HepG2 (cell line): Measurements from ENCODE around the gene HSF4. TPM values are rescaled to one million over a fixed set of nuclear protein-coding genes. Genes with fewer than 3 reads are reported as not detected.

Experiments
- BRF2 ChIP-seq: sonication (generic); formaldehyde crosslinking; IDR thresholded peaks from 2 replicates; pipeline ENCODE4 v1.8.1; 2022; ENCODE audit warnings: mild to moderate bottlenecking, missing genetic modification reagents
- CREB1 ChIP-seq, 2 experiments: fragments of 450-650 bp in 1 of 2; IDR thresholded peaks; 2 replicates each; pipeline ENCODE4 v1.6.1; 2016 to 2017; ENCODE audit warnings: control low read depth in 1 of 2, mild to moderate bottlenecking in 1 of 2, missing compliant biosample characterization in 1 of 2, missing genetic modification characterization in 1 of 2
- DBP ChIP-seq: sonication (generic); formaldehyde crosslinking; IDR thresholded peaks from 2 replicates; pipeline ENCODE4 v1.4.0; 2020; ENCODE audit warnings: missing genetic modification reagents; ENCODE audit errors: not compliant biosample characterization
- DR1 ChIP-seq: sonication (generic); formaldehyde crosslinking; IDR thresholded peaks from 2 replicates; pipeline ENCODE4 v1.8.0; 2021; ENCODE audit warnings: mild to moderate bottlenecking, missing genetic modification reagents, inconsistent platforms
- FOXA3 ChIP-seq: IDR thresholded peaks from 2 replicates; pipeline ENCODE4 v1.6.1; 2016; ENCODE audit warnings: missing genetic modification reagents, missing compliant biosample characterization
- FOXP1 ChIP-seq, 2 experiments: fragments of 450-650 bp in 1 of 2; IDR thresholded peaks; 2 replicates each; pipeline ENCODE4 v1.6.1; 2017 to 2018; ENCODE audit warnings: antibody characterized with exemption in 1 of 2
- KAT7 ChIP-seq: IDR thresholded peaks from 2 replicates; pipeline ENCODE4 v1.6.1; 2018; ENCODE audit warnings: borderline replicate concordance, missing compliant biosample characterization
- MBD4 ChIP-seq: IDR thresholded peaks from 2 replicates; pipeline ENCODE4 v1.6.1; 2012; ENCODE audit warnings: low read length, inconsistent platforms, borderline replicate concordance
- MXI1 ChIP-seq: IDR thresholded peaks from 3 replicates; pipeline ENCODE4 v1.6.1; 2012; ENCODE audit warnings: low read depth, low read length, inconsistent platforms, borderline replicate concordance
- NCOA2 ChIP-seq: sonication (generic); formaldehyde crosslinking; IDR thresholded peaks from 2 replicates; pipeline ENCODE4 v1.8.0; 2022; ENCODE audit warnings: inconsistent platforms
- NFRKB ChIP-seq: fragments of 450-650 bp; IDR thresholded peaks from 2 replicates; pipeline ENCODE4 v1.6.1; 2017
- SIN3B ChIP-seq: fragments of 150-350 bp; IDR thresholded peaks from 2 replicates; pipeline ENCODE4 v1.6.1; 2014; ENCODE audit warnings: low read length
- TAF15 ChIP-seq: fragments of 200-400 bp; formaldehyde crosslinking; IDR thresholded peaks from one replicate; pipeline ENCODE4 v1.6.1; 2018; ENCODE audit warnings: mild to moderate bottlenecking, low read depth, low read length; ENCODE audit not compliant: poor library complexity, severe bottlenecking
- ZBTB7A ChIP-seq: sonication (generic); formaldehyde crosslinking; IDR thresholded peaks from 2 replicates; pipeline ENCODE4 v1.8.0; 2022; ENCODE audit warnings: mild to moderate bottlenecking, missing genetic modification reagents
- ZBTB7B ChIP-seq: sonication (generic); formaldehyde crosslinking; IDR thresholded peaks from 2 replicates; pipeline ENCODE4 v1.4.0; 2020; ENCODE audit warnings: missing genetic modification reagents
- ZNF253 ChIP-seq: sonication (generic); formaldehyde crosslinking; IDR thresholded peaks from 2 replicates; pipeline ENCODE4 v1.8.0; 2022; ENCODE audit warnings: mild to moderate bottlenecking, missing genetic modification reagents, borderline replicate concordance
- ZNF335 ChIP-seq: sonication (generic); formaldehyde crosslinking; IDR thresholded peaks from 2 replicates; pipeline ENCODE4 v1.4.0; 2020; ENCODE audit warnings: missing genetic modification reagents
- ZNF562 ChIP-seq: sonication (generic); formaldehyde crosslinking; IDR thresholded peaks from 2 replicates; pipeline ENCODE4 v1.8.0; 2022; ENCODE audit warnings: missing genetic modification reagents, borderline replicate concordance
- ZNF841 ChIP-seq: sonication (generic); formaldehyde crosslinking; IDR thresholded peaks from 2 replicates; pipeline ENCODE4 v1.8.1; 2023; ENCODE audit warnings: missing genetic modification reagents, borderline replicate concordance
- polyA plus RNA-seq, 8 experiments: library from polyadenylated mRNA; depleted of rRNA in 3 of 8; stranded (reverse) in 7 of 8; unstranded in 1 of 8; fragments of >200 nt; fragmentation: Illumina TruSeq in 4 of 8; extraction: Trizol in 4 of 8; gene quantifications; 2 replicates each; pipeline versions ENCODE4 v1.2.1 to v1.2.3, GENCODE V29; 2011 to 2016; ENCODE audit warnings: low read depth in 4 of 8, missing spikeins in 1 of 8, mixed read lengths in 1 of 8; ENCODE audit not compliant: insufficient read depth in 1 of 8
- total RNA-seq, 5 experiments: library from RNA; depleted of rRNA; stranded (reverse); fragments of >200 nt; fragmentation: Illumina TruSeq; extraction: Trizol; gene quantifications; 2 replicates each; pipeline ENCODE4 v1.2.3, GENCODE V29; 2016; ENCODE audit warnings: low read depth in 1 of 5
- TF ChIP-seq, protein P1 (sequence below): sonication (generic); formaldehyde crosslinking; IDR thresholded peaks from 2 replicates; pipeline ENCODE4 v1.4.0; 2020; ENCODE audit warnings: mild to moderate bottlenecking, missing genetic modification reagents
- TF ChIP-seq, protein P2 (sequence below): IDR thresholded peaks from 2 replicates; pipeline ENCODE4 v1.6.1; 2016; ENCODE audit warnings: mild to moderate bottlenecking
- TF ChIP-seq, protein P3 (sequence below): sonication (generic); formaldehyde crosslinking; conservative IDR thresholded peaks from 2 replicates; pipeline ENCODE4 v1.8.0; 2022; ENCODE audit warnings: missing genetic modification reagents

Gene HSF4
- total and polyA plus RNA-seq, 2 of the 13 experiments (the other 11 are each of a cell fraction or from before 2014, with no cell fraction given) = 3.5 to 16.9 TPM

DNA sequence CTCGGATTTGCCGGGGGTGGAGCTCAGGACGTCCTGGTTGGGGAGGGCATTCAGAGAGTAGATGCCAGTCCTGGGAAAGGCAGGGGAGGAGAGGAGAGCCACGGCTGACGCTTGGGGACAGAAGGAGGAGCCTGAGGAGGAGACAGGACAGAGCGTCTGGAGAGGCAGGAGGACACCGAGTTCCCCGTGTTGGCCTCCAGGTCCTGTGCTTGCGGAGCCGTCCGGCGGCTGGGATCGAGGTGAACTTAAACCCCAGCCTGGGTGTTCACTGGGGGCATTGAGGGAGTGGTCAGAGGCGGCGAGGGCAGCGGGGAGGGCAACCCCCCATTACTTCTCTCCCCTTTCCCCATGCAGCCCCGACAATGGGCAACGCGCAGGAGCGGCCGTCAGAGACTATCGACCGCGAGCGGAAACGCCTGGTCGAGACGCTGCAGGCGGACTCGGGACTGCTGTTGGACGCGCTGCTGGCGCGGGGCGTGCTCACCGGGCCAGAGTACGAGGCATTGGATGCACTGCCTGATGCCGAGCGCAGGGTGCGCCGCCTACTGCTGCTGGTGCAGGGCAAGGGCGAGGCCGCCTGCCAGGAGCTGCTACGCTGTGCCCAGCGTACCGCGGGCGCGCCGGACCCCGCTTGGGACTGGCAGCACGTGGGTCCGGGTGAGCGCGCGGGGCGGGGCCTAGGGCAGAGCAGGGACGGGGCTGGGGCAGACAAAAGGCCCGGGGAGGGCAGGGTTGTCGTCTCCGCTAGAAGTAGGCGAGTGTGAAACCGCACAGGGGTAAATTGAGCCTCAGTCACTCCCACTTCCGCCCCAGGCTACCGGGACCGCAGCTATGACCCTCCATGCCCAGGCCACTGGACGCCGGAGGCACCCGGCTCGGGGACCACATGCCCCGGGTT, 9.5 kb downstream of the HSF4 start (continued):
- TF ChIP-seq DBP (CRISPR knock-in tag) = no peak
- TF ChIP-seq, protein P1, sequence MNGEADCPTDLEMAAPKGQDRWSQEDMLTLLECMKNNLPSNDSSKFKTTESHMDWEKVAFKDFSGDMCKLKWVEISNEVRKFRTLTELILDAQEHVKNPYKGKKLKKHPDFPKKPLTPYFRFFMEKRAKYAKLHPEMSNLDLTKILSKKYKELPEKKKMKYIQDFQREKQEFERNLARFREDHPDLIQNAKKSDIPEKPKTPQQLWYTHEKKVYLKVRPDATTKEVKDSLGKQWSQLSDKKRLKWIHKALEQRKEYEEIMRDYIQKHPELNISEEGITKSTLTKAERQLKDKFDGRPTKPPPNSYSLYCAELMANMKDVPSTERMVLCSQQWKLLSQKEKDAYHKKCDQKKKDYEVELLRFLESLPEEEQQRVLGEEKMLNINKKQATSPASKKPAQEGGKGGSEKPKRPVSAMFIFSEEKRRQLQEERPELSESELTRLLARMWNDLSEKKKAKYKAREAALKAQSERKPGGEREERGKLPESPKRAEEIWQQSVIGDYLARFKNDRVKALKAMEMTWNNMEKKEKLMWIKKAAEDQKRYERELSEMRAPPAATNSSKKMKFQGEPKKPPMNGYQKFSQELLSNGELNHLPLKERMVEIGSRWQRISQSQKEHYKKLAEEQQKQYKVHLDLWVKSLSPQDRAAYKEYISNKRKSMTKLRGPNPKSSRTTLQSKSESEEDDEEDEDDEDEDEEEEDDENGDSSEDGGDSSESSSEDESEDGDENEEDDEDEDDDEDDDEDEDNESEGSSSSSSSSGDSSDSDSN (CRISPR knock-in tag) = peak; percentile 99
- no peak for TF ChIP-seq FOXP1 (IDR thresholded peaks at IDR 0.05)
- TF ChIP-seq FOXP1 (CRISPR knock-in tag; IDR thresholded peaks at IDR 0.05) = no peak; the same call in 1 of the 2 replicates
- TF ChIP-seq DR1 (CRISPR knock-in tag) = no peak
- peak; percentile 47; the same call in 1 of the 2 replicates for TF ChIP-seq CREB1 (IDR thresholded peaks at IDR 0.05)
- TF ChIP-seq CREB1 (CRISPR knock-in tag; IDR thresholded peaks at IDR 0.05) = no peak
- TF ChIP-seq MXI1 = peak; percentile 85; the same call in 1 of the 3 replicates
- TF ChIP-seq NFRKB = no peak
- peak; percentile 53; the same call in 1 of the 2 replicates for TF ChIP-seq KAT7
- no peak for TF ChIP-seq SIN3B
- TF ChIP-seq FOXA3 = peak; percentile 72
- peak; percentile 92 for TF ChIP-seq TAF15
- TF ChIP-seq MBD4 = no peak
- TF ChIP-seq ZNF562 = no peak
- peak; percentile 84; the same call in 1 of the 2 replicates for TF ChIP-seq ZNF335 (CRISPR knock-in tag)
- TF ChIP-seq, protein P2, sequence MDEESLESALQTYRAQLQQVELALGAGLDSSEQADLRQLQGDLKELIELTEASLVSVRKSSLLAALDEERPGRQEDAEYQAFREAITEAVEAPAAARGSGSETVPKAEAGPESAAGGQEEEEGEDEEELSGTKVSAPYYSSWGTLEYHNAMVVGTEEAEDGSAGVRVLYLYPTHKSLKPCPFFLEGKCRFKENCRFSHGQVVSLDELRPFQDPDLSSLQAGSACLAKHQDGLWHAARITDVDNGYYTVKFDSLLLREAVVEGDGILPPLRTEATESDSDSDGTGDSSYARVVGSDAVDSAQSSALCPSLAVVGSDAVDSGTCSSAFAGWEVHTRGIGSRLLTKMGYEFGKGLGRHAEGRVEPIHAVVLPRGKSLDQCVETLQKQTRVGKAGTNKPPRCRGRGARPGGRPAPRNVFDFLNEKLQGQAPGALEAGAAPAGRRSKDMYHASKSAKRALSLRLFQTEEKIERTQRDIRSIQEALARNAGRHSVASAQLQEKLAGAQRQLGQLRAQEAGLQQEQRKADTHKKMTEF = peak; percentile 92
- peak; percentile 72; the same call in 1 of the 2 replicates for TF ChIP-seq ZBTB7B (CRISPR knock-in tag)
- no peak for TF ChIP-seq ZNF253 (CRISPR knock-in tag)
- TF ChIP-seq, protein P3, sequence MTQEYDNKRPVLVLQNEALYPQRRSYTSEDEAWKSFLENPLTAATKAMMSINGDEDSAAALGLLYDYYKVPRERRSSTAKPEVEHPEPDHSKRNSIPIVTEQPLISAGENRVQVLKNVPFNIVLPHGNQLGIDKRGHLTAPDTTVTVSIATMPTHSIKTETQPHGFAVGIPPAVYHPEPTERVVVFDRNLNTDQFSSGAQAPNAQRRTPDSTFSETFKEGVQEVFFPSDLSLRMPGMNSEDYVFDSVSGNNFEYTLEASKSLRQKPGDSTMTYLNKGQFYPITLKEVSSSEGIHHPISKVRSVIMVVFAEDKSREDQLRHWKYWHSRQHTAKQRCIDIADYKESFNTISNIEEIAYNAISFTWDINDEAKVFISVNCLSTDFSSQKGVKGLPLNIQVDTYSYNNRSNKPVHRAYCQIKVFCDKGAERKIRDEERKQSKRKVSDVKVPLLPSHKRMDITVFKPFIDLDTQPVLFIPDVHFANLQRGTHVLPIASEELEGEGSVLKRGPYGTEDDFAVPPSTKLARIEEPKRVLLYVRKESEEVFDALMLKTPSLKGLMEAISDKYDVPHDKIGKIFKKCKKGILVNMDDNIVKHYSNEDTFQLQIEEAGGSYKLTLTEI = no peak
- TF ChIP-seq NCOA2 (CRISPR knock-in tag) = no peak
- peak; percentile 74; the same call in 1 of the 2 replicates for TF ChIP-seq BRF2 (CRISPR knock-in tag)
- TF ChIP-seq ZNF841 (CRISPR knock-in tag) = 0 out of 2 replicates have a peak, but pooled peaks have one; percentile 75
- peak; percentile 79; the same call in 1 of the 2 replicates for TF ChIP-seq ZBTB7A (CRISPR knock-in tag)
